ENCODE results near the gene CREB3L2. TPM values are rescaled to one million over a fixed set of nuclear protein-coding genes. Genes with fewer than 3 reads are reported as not detected.

CREB3L2 gene
- total RNA-seq, 1 experiment from 2014 or later, result 49.8 TPM

- ChIA-PET CTCF (no interaction called here), POLR2A (no interaction called here), RAD21 (ENCODE audit: low non-redundant PET in 1 of 2, low total read pairs in 2 of 2, uncharacterized antibody in 2 of 2, unreplicated experiment in 2 of 2) (no interaction called here)
- H3K27ac ChIP-seq (ENCODE audit: low read depth, low read length), result no peak overlapping the region
- no peak for DNase-seq (ENCODE audit: low read depth, low spot score)
- H3K9ac ChIP-seq (ENCODE audit: low read length), result no peak overlapping the region
- no peak overlapping the region for H3K4me3 ChIP-seq (replicated peaks in 1 of 2; ENCODE audit: low read depth in 1 of 2, low read length in 2 of 2)
- BruUV-seq (replicated peaks), result no TSS peak
- no peaks in the 10 kb centered on the region for H3K9me2 ChIP-seq (ENCODE audit: insufficient read depth)
- H3K27me3 ChIP-seq (ENCODE audit: insufficient read depth, low read length), result no peaks in the 10 kb centered on the region
- no peaks in the 10 kb centered on the region for H3K4me1 ChIP-seq (ENCODE audit: control insufficient read depth in 1 of 2, insufficient read depth in 2 of 2, low read length in 2 of 2)
- intact Hi-C loops (cut with micrococcal nuclease), result no loop called here
- no peaks in the 10 kb centered on the region for H3K79me2 ChIP-seq (ENCODE audit: insufficient read depth, low read length)
- no peak for ATAC-seq
- no peaks in the 10 kb centered on the region for H3K36me3 ChIP-seq (ENCODE audit: control insufficient read depth in 1 of 2, insufficient read depth in 2 of 2, low read length in 2 of 2)
- H2AFZ ChIP-seq (ENCODE audit: low read depth, low read length, poor library complexity, severe bottlenecking), result no peak overlapping the region
- H3K4me2 ChIP-seq (ENCODE audit: low read length), result no peak overlapping the region
- H3K9me3 ChIP-seq (ENCODE audit: control insufficient read depth in 1 of 2, insufficient read depth in 1 of 2, low read depth in 1 of 2, low read length in 2 of 2), result no peaks in the 10 kb centered on the region
- TF ChIP-seq JUND (IDR thresholded peaks at IDR 0.05) (no peak), POLR2AphosphoS5 (IDR thresholded peaks at IDR 0.05; ENCODE audit: low read depth, low read length) (no peak), EZH2 (IDR thresholded peaks at IDR 0.05) (no peak), CTCF (IDR thresholded peaks at IDR 0.05 in 2 of 3, conservative IDR thresholded peaks at IDR 0.05 in 1 of 3; ENCODE audit: borderline replicate concordance in 1 of 3, insufficient read depth in 1 of 3, low read depth in 2 of 3, low read length in 2 of 3) (no peak), ZNF274 (IDR thresholded peaks at IDR 0.05; ENCODE audit: low read depth, low read length) (no peak), RAD21 (IDR thresholded peaks at IDR 0.05; ENCODE audit: low read depth) (no peak), CBX3 (IDR thresholded peaks at IDR 0.05; ENCODE audit: low read depth) (no peak), FOSL1 (IDR thresholded peaks at IDR 0.05; ENCODE audit: low read depth) (no peak), ATF3 (IDR thresholded peaks at IDR 0.05) (no peak), CEBPB (IDR thresholded peaks at IDR 0.05; ENCODE audit: low read depth) (no peak)
- TF ChIP-seq, protein P1, sequence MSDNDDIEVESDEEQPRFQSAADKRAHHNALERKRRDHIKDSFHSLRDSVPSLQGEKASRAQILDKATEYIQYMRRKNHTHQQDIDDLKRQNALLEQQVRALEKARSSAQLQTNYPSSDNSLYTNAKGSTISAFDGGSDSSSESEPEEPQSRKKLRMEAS (IDR thresholded peaks at IDR 0.05), result no peak
- TF ChIP-seq, protein P2, sequence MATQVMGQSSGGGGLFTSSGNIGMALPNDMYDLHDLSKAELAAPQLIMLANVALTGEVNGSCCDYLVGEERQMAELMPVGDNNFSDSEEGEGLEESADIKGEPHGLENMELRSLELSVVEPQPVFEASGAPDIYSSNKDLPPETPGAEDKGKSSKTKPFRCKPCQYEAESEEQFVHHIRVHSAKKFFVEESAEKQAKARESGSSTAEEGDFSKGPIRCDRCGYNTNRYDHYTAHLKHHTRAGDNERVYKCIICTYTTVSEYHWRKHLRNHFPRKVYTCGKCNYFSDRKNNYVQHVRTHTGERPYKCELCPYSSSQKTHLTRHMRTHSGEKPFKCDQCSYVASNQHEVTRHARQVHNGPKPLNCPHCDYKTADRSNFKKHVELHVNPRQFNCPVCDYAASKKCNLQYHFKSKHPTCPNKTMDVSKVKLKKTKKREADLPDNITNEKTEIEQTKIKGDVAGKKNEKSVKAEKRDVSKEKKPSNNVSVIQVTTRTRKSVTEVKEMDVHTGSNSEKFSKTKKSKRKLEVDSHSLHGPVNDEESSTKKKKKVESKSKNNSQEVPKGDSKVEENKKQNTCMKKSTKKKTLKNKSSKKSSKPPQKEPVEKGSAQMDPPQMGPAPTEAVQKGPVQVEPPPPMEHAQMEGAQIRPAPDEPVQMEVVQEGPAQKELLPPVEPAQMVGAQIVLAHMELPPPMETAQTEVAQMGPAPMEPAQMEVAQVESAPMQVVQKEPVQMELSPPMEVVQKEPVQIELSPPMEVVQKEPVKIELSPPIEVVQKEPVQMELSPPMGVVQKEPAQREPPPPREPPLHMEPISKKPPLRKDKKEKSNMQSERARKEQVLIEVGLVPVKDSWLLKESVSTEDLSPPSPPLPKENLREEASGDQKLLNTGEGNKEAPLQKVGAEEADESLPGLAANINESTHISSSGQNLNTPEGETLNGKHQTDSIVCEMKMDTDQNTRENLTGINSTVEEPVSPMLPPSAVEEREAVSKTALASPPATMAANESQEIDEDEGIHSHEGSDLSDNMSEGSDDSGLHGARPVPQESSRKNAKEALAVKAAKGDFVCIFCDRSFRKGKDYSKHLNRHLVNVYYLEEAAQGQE (IDR thresholded peaks at IDR 0.05; ENCODE audit: low read depth), result no peak
- H4K20me1 ChIP-seq (ENCODE audit: insufficient read depth), result no peaks in the 10 kb centered on the region
Measured at GRCh38 chr7:137943132-137943551, 58.7 kb downstream of the CREB3L2 start.

All from HCT116 (cell line).